ENCODE results near the gene MIPEP.

- TF ChIP-seq EZH2 (IDR thresholded peaks at IDR 0.05; ENCODE audit: insufficient read depth, poor library complexity, severe bottlenecking) (no peak), EZH2phosphoT487 (IDR thresholded peaks at IDR 0.05; ENCODE audit: insufficient read depth, low read depth) (no peak)
These were observed 45.1 kb downstream of the MIPEP start for GRCh38 chr13:23844132-23844531.

All from GM23248 (cell line).